Measurements from ENCODE around the gene FCMR.
"Not testable (repeated sequence)": the region's sequence is repeated elsewhere in the genome, so short reads cannot be mapped to it uniquely, and the experiment has no call there.

Gene FCMR

DNA sequence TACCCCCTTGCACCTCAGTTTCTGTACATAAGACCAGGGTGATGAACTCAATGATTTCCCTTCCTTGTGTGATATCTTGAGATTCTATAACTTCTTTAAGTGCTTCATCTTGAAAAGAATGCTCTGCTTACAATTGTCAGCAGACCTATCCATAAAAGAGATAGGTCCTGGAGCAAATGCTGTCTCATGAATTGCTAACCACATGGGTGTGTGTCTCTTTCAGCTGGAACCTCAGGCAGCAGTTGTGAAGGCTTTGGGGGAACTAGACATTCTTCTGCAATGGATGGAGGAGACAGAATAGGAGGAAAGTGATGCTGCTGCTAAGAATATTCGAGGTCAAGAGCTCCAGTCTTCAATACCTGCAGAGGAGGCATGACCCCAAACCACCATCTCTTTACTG lies 53.5 kb downstream of the FCMR start:
- DNase-seq, result no peak
- H3K27ac Mint-ChIP-seq, result no peak overlapping the region
- H3K36me3 Mint-ChIP-seq (ENCODE audit: low read depth), result no peaks in the 10 kb centered on the region
- H3K27me3 Mint-ChIP-seq, result peaks cover 3% of the 10 kb centered on the region
- H3K9me3 Mint-ChIP-seq, result peaks cover 6% of the 10 kb centered on the region
- H3K4me1 Mint-ChIP-seq (ENCODE audit: low read depth), result peaks cover 23% of the 10 kb centered on the region
- no peak overlapping the region for H3K4me3 Mint-ChIP-seq

DNA sequence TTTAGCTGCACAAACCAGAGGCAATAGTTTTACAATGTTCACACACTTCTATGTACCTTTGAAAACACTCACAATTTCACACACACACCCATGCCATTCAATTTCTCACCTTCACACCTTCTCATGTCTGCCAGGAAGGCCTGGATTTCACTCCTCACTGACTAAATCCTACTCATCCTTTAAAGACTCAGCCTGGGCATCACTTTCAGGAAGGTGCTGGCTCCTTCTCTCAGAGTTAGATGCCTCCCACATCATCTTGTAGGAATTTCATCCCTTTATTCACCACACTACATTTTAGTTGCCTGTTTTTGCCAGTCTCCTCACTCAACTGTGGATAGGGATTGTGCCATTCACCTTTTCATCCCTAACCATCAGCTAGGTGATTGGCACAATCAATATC lies 54.0 kb downstream of the FCMR start:
- Mint-ChIP-seq H3K36me3 (ENCODE audit: low read depth) (no peaks in the 10 kb centered on the region), H3K4me1 (ENCODE audit: low read depth) (peaks cover 23% of the 10 kb centered on the region), H3K27ac (no peak overlapping the region), H3K9me3 (peaks cover 6% of the 10 kb centered on the region), H3K27me3 (peaks cover 7% of the 10 kb centered on the region), H3K4me3 (no peak overlapping the region)
- no peak for DNase-seq

DNA sequence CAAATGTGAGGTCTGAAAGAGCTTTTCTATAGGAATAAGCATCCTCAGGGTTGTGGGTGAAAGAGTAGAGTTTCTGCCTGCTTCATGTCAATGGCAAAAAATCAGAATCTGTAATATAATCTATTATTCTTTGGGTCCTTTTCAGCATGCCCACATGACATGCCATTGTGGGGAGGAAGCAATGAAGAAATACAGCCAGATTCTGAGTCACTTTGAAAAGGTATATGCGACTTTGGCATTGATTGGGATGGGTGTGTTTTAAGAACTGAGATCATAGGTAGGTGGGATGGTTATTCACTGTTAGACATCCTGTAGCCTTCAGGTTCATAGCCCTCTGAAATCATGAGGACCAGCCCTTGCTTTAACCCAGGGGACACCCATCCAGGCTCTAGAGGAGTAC lies 54.5 kb downstream of the FCMR start:
- DNase-seq, result no peak
- H3K4me1 Mint-ChIP-seq (ENCODE audit: low read depth), result peaks cover 23% of the 10 kb centered on the region
- no peak overlapping the region for H3K27ac Mint-ChIP-seq
- H3K4me3 Mint-ChIP-seq, result no peak overlapping the region
- peaks cover 7% of the 10 kb centered on the region for H3K27me3 Mint-ChIP-seq
- H3K36me3 Mint-ChIP-seq (ENCODE audit: low read depth), result no peaks in the 10 kb centered on the region
- peaks cover 5% of the 10 kb centered on the region for H3K9me3 Mint-ChIP-seq

DNA sequence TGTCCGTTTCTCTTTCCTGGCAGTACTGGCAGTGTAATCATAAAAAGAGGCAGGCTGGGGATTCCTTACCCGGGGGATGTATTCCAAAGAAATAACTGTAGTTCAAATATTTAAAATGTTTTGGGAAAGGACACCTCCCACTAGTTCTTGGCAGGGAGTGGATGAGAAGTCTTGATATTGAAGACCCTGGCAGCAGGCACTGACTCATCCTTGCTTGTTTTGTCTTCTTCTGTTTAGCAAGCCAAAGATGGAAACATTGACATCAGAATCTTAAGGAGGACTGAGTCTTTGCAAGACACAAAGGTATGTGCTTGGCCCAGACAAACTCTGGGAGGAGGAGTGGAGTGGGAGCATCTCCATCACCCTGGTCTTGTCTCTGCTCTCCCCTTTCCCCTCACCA lies 55.7 kb downstream of the FCMR start:
- Mint-ChIP-seq H3K27ac (no peak overlapping the region), H3K36me3 (ENCODE audit: low read depth) (no peaks in the 10 kb centered on the region), H3K27me3 (peaks cover 7% of the 10 kb centered on the region), H3K4me1 (ENCODE audit: low read depth) (peaks cover 23% of the 10 kb centered on the region), H3K9me3 (no peaks in the 10 kb centered on the region), H3K4me3 (no peak overlapping the region)
- DNase-seq, result no peak

DNA sequence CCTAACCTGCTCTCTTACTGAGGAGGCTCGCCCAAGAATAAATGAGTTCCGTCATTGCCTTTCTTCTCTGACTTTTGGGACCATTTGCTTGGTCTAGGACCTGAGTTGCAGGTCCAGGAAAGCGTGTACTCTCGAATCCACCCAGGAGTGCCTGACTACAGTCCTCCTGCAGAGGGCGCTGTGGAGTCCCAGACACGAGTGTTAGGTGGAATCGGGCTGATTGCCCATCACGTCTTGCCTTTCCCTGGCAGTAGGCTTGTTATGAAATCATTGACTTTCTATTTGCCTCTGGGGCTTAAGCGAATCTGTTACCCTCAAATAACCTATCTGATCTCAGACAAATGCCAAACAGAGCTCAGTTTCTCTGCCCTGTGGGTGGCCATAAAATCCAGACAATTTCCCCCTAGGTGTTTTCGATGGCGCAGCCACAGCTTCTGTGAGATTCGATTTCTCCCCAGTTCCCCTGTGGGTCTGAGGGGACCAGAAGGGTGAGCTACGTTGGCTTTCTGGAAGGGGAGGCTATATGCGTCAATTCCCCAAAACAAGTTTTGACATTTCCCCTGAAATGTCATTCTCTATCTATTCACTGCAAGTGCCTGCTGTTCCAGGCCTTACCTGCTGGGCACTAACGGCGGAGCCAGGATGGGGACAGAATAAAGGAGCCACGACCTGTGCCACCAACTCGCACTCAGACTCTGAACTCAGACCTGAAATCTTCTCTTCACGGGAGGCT lies 56.6 kb downstream of the FCMR start, which contains the start of gene IL20:
Gene IL20, plus strand, starts transcription at position 685 of the 733 bp plus-strand sequence. CDS start 230 bp downstream, outside the sequence.
- Mint-ChIP-seq H3K4me3 (no peak within 1 kb of the TSS), H3K27ac (no peak within 1 kb of the TSS), H3K4me1 (ENCODE audit: low read depth) (peaks cover 23% of the 10 kb centered on the region), H3K9me3 (no peaks in the 10 kb centered on the region), H3K27me3 (peaks cover 7% of the 10 kb centered on the region), H3K36me3 (ENCODE audit: low read depth) (no peaks in the 10 kb centered on the region)
- peak; percentile 89 for DNase-seq

DNA sequence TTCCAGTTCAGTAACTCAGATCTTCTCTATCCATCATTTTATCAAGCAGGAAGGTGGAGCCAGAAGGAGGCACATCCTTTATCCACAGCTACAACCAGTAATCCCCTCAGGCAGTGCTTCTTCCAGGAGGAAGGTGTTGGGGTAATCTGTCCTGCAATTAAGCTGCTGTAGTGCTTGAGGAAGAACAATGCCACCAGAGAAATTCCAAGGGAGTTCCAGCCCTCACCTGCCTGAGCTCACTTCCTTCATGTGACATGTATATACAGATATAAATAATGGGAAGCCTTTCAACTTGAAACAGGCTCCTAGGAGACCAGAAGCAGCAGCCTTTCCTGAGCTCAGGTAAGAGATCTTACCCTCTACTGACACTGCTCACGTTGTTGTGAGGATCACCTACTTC lies 58.5 kb downstream of the FCMR start:
- no peaks in the 10 kb centered on the region for H3K36me3 Mint-ChIP-seq (ENCODE audit: low read depth)
- peaks cover 31% of the 10 kb centered on the region for H3K4me1 Mint-ChIP-seq (ENCODE audit: low read depth)
- no peak overlapping the region for H3K27ac Mint-ChIP-seq
- peaks cover 7% of the 10 kb centered on the region for H3K27me3 Mint-ChIP-seq
- DNase-seq, result no peak
- no peaks in the 10 kb centered on the region for H3K9me3 Mint-ChIP-seq
- H3K4me3 Mint-ChIP-seq, result no peak overlapping the region

DNA sequence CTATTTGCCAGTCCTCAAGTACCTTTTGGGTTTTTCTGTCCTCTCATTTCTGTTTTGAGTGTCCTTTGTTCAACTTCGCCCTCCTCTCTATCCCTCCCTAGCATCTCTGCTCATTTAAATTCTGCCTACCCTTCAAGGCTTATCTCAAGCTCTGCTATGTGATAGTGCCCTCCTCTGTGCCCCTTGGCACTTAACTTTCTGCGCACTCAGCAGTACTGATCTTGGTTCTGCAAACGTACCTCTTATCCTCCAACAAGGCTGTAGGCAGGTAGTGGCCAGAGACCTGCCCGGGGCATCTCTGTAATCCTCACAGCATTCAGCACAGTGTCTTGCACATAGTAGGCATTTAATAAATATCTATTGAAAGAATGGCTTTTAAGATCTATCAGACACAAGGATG lies 61.6 kb downstream of the FCMR start:
- Mint-ChIP-seq H3K27ac (no peak overlapping the region), H3K4me3 (no peak overlapping the region), H3K4me1 (ENCODE audit: low read depth) (peaks cover 25% of the 10 kb centered on the region), H3K27me3 (peaks cover 7% of the 10 kb centered on the region), H3K36me3 (ENCODE audit: low read depth) (no peaks in the 10 kb centered on the region), H3K9me3 (no peaks in the 10 kb centered on the region)
- no peak for DNase-seq

DNA sequence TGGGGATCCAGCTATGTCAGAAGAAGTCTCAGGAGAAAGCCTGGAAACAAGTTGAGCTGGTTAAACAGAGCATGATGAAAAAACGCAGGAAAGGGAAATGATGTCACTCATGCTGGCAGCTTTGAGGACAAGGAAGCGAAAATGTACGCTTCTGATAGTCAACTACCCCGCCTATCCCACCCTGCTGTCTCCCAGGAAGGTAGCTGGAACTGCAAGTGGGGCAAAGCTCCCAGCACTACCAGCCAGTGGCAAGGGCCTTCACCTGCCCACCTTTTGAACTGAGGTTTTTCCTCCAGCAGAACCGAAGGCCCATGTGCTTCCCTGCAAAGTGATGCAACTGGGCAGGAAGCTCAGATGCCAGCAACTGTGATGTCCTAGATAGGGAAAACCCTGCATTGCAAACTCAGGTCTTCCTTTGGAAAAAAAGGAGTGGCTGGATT lies 62.6 kb downstream of the FCMR start:
- peak; percentile 54 for DNase-seq
- peak overlapping the region; percentile 72 for H3K27ac Mint-ChIP-seq
- H3K9me3 Mint-ChIP-seq, result no peaks in the 10 kb centered on the region
- H3K36me3 Mint-ChIP-seq (ENCODE audit: low read depth), result no peaks in the 10 kb centered on the region
- peaks cover 21% of the 10 kb centered on the region for H3K4me1 Mint-ChIP-seq (ENCODE audit: low read depth)
- peaks cover 7% of the 10 kb centered on the region for H3K27me3 Mint-ChIP-seq
- H3K4me3 Mint-ChIP-seq, result no peak overlapping the region

DNA sequence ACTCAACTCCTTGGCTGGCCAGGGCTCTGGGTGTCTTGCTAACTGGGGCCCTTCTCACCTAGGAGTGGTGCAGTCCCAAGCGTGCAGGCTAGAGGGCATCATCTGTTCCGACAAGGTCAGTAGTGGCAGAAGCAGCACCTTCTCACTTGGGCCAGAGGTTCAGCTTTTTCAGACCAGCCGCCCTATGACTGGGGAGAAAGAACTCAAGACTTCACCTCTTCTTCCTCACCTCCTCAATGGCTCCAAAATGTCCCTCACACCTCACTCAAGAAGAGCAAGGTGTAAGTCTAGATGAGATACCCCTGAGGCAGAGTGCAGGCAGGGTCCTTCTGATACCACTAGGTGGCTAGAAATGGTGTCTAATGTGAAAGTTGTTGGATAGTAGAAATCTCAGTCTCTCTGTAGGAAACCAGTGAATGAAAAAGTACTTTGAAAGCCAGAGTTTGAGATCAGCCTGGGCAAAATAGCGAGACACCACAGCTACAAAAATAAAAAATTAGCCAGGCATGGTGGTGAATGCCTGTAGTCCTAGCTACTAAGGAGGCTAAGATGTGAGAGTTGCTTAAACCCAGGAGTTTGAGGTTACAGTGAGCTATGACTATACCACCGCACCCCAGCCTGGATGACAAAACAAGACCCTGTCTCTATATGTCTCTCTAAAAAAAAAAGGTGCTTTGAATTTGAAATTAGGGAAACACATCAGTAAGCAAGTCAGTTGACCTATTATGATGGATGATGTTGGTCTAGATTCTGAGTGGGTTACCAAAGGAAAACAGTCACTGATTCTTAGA lies 64.9 kb downstream of the FCMR start:
- peak overlapping the region; percentile 18 for H3K27ac Mint-ChIP-seq
- H3K4me3 Mint-ChIP-seq, result no peak overlapping the region
- no peaks in the 10 kb centered on the region for H3K9me3 Mint-ChIP-seq
- no peak for DNase-seq
- H3K36me3 Mint-ChIP-seq (ENCODE audit: low read depth), result no peaks in the 10 kb centered on the region
- H3K27me3 Mint-ChIP-seq, result no peaks in the 10 kb centered on the region
- H3K4me1 Mint-ChIP-seq (ENCODE audit: low read depth), result peaks cover 21% of the 10 kb centered on the region

DNA sequence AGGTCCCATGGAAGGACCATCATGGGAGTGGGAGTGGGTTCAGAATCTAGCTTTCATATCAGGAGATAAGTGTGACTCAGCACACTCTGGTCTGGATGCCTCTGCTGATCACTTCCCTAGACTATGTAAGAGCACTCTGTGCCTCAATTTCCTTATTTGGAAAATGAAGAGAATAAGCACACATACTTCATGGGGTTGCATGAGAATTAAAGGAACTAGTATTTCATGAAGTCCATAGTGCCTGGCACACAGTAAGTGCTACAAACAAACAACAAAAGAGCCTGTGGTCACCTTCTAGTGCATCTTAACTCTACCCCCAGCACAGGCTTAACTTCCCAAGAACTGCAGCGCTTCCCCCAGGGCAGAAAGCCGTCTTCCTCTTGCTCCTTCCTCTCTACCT lies 65.9 kb downstream of the FCMR start:
- Mint-ChIP-seq H3K9me3 (no peaks in the 10 kb centered on the region), H3K27ac (no peak overlapping the region), H3K4me3 (no peak overlapping the region), H3K4me1 (ENCODE audit: low read depth) (peaks cover 21% of the 10 kb centered on the region), H3K27me3 (peaks cover 3% of the 10 kb centered on the region), H3K36me3 (ENCODE audit: low read depth) (no peaks in the 10 kb centered on the region)
- DNase-seq, result no peak

DNA sequence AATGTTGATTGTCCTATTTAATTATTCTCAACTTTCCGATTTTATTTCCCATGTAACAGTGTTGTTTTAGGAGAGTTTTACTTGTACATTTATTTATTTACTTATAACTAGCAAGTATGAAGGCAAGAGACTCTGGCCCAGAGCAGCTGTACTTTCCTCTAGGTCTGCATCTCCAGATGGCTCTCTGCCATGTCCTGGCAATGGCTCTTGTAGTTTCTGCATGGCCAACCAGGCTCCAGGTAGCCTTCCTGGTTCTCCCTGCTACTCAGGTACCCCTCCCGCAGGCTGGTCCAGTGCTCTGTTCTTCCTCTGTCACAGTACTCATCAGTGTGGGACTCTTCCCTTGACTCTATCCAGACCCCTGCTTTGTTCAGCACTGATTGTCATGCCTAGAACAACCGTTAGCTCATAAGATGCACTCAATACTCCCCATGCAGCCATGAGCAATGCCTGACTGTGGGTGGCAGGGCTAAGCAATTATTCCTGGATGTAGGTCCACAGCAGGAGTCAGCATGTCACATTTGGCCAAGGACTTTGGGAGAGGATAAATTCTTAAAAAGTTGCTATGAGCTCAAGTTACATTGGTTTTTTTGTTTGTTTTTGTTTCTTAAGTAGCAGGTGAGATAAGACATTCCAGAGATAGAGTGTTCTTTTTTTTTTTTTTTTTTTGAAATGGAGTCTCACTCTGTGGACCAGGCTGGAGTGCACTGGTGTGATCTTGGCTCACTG lies 67.2 kb downstream of the FCMR start:
- Mint-ChIP-seq H3K9me3 (no peaks in the 10 kb centered on the region), H3K36me3 (ENCODE audit: low read depth) (no peaks in the 10 kb centered on the region), H3K27ac (no peak overlapping the region), H3K4me3 (no peak overlapping the region), H3K4me1 (ENCODE audit: low read depth) (peaks cover 19% of the 10 kb centered on the region), H3K27me3 (peaks cover 3% of the 10 kb centered on the region)
- DNase-seq, result no peak

DNA sequence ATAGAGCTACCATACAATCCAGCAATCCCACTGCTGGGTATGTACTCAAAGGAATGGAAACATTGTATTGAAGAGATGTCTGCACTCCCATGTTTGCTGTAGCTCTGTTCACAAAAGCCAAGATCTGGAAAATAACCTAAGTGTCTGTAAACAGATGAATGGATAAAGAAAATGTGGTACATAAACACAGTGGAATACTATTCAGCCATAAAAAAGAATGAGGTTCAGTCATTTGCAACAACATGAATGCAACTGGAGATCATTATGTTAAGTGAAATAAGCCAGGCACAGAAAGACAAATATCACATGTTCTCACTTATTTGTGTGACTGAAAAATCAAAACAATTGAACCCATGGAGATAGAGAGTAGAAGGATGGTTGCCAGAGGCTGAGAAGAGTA lies 68.0 kb downstream of the FCMR start:
- peaks cover 14% of the 10 kb centered on the region for H3K4me1 Mint-ChIP-seq (ENCODE audit: low read depth)
- DNase-seq, H3K27ac Mint-ChIP-seq: not testable (repeated sequence)

More for the DNA sequence above, 68.0 kb downstream of the FCMR start:
- not testable (repeated sequence) for H3K36me3 Mint-ChIP-seq (ENCODE audit: low read depth); H3K27me3 Mint-ChIP-seq; H3K9me3 Mint-ChIP-seq; H3K4me3 Mint-ChIP-seq
